ENCODE data around the gene SVIL. TPM values are rescaled to one million over a fixed set of nuclear protein-coding genes. Genes with fewer than 3 reads are reported as not detected.

SVIL gene
- total RNA-seq, 4 donors from 2014 or later, result 30.3 to 84.3 (median 62.5) TPM

DNA sequence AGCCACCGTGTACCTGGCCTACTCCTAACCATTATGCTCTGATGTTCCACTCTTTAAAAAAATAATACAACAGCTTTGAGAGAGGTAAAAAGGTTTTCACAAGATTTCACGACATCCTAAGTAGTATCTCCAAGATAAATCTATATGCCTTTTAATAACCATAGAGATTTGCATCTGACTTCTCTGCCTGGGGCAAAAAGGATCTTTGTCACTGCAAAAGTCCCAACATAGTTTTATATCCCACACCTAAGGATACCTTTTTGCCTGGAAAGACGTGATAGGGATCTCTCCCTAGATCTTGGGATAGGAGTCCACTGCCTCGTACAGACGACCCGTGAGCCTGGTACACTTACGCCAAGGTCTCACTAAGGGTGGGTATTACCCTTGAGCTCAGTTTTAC is 31.4 kb upstream of the SVIL start:
- Histone ChIP-seq H3K9me3 (no peaks in the 10 kb centered on the region), H3K4me1 (no peaks in the 10 kb centered on the region), H3K4me3 (no peak overlapping the region), H3K36me3 (no peaks in the 10 kb centered on the region), H3K27ac (no peak overlapping the region), H3K27me3 (no peaks in the 10 kb centered on the region)
- no peak for TF ChIP-seq POLR2A (IDR thresholded peaks at IDR 0.05)
- TF ChIP-seq, protein P1, sequence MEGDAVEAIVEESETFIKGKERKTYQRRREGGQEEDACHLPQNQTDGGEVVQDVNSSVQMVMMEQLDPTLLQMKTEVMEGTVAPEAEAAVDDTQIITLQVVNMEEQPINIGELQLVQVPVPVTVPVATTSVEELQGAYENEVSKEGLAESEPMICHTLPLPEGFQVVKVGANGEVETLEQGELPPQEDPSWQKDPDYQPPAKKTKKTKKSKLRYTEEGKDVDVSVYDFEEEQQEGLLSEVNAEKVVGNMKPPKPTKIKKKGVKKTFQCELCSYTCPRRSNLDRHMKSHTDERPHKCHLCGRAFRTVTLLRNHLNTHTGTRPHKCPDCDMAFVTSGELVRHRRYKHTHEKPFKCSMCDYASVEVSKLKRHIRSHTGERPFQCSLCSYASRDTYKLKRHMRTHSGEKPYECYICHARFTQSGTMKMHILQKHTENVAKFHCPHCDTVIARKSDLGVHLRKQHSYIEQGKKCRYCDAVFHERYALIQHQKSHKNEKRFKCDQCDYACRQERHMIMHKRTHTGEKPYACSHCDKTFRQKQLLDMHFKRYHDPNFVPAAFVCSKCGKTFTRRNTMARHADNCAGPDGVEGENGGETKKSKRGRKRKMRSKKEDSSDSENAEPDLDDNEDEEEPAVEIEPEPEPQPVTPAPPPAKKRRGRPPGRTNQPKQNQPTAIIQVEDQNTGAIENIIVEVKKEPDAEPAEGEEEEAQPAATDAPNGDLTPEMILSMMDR (IDR thresholded peaks at IDR 0.05), result no peak
- DNase-seq, result no peak

DNA sequence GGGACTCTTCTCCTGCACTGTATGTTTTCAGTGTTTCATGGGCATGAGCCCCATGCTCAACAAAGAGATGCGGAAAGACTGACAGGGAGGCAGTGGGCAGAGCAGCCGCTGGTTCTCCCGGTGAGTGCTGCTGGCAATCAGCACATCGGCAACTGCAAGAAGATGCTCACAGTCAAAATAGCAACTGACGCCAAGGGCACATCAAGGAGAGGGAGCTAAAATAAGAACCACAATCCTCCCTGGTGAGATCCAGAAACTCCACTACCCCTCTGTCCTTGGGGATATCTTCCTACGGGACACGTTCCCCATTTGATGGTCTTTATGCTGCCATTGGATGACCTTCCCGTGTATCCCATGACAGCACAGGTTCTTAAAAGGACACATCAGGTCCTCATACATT is 28.9 kb upstream of the SVIL start:
- no peak for DNase-seq
- H3K36me3 ChIP-seq, result no peaks in the 10 kb centered on the region
- H3K9me3 ChIP-seq, result no peaks in the 10 kb centered on the region
- no peak overlapping the region for H3K4me3 ChIP-seq
- no peak overlapping the region for H3K27ac ChIP-seq
- TF ChIP-seq POLR2A (IDR thresholded peaks at IDR 0.05), result no peak
- TF ChIP-seq, protein P1 (IDR thresholded peaks at IDR 0.05), result no peak
- H3K4me1 ChIP-seq, result peaks cover 0 to 15% (median 2%) of the 10 kb centered on the region in 4 donors
- no peaks in the 10 kb centered on the region for H3K27me3 ChIP-seq

DNA sequence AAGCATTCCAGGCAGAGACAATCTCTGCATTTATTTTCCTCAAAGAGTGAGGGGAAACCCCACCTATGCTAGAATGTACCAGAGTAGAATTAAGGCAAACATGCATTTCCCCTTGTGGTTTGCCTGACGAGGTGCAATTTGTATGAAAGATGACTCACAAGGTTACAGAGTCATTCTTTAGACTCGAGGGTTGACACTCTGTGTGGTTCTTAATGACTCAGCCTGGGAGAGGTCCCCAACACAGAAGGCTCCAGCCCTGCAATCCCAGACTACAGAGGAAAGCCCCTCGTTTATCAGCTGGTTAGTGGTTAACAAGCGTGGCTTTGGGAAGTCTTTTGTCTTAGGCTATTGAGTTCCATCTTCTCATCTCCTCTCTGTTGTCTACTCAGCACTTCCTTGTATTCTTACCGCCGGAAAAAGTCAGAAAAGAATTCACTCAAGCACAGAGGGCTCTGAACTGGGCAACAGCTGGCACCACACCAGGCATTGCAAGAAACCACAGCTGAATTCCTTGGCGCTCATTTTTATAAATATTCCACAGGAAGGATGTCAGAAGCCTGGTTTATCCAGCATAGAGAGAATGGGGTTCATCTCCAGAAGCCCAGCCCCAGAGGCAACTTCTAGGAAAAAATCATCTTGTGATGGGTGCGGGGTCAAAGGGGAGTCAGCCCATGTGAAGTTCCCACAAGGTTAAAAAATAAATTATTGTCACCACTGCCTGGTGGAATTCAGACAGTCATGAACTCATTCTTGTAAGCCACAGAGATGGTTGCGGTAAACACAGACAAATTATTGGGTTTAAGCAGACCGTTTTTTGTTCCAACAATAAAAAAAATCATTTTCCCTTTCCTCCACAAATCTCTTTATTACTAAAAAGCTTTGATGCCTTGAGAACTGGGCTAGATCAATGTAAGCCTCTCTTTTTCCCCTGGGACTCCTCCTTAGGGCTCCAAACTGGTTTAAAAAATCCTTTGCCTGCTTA is 24.5 kb upstream of the SVIL start:
- DNase-seq, result peak in 1 of 3 donors; percentile 73
- H3K36me3 ChIP-seq, result peaks cover 0 to 17% (median 0%) of the 10 kb centered on the region in 3 donors
- peaks cover 0 to 9% (median 0%) of the 10 kb centered on the region in 4 donors for H3K9me3 ChIP-seq
- TF ChIP-seq, protein P1 (IDR thresholded peaks at IDR 0.05), result peak in 3 of 6 experiments; percentile 63 to 72 (median 67)
- TF ChIP-seq POLR2A (IDR thresholded peaks at IDR 0.05), result no peak
- peaks cover 0 to 20% (median 2%) of the 10 kb centered on the region in 4 donors for H3K4me1 ChIP-seq
- H3K4me3 ChIP-seq, result no peak overlapping the region
- H3K27ac ChIP-seq, result peak overlapping the region; percentile 11 to 57 (median 41)
- H3K27me3 ChIP-seq, result no peaks in the 10 kb centered on the region

DNA sequence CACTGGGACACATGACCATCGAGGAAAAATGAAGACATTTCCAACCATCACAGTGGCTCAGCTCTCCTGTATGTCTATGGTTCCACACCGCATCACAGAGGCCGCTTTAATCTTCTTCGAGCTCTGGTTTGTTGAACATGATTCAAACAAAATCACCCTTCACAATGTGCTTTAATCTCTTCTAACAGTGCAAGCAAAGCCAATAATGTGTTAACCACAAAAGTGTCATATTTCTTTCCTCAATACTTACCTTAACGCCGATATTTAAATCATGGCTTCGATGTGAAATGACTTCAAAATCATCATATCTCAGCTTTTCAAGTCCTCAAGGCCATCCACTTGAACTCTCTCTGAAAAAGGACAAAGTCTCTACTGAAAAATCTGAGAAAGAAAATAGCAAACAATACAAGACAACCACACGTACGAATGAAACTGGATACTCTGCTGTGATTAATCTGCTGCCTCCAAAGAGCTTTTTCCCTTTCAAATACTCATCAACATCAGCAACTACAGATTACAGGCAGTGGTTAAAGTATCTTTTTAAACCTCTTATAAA is 23.0 kb upstream of the SVIL start:
- TF ChIP-seq, protein P1 (IDR thresholded peaks at IDR 0.05), result no peak
- no peak for TF ChIP-seq POLR2A (IDR thresholded peaks at IDR 0.05)
- Histone ChIP-seq H3K27me3 (no peaks in the 10 kb centered on the region), H3K27ac (no peak overlapping the region), H3K4me1 (peaks cover 0 to 20% (median 2%) of the 10 kb centered on the region in 4 donors), H3K9me3 (peaks cover 0 to 9% (median 0%) of the 10 kb centered on the region in 4 donors), H3K36me3 (peaks cover 0 to 17% (median 0%) of the 10 kb centered on the region in 3 donors), H3K4me3 (no peak overlapping the region)
- DNase-seq, result no peak

DNA sequence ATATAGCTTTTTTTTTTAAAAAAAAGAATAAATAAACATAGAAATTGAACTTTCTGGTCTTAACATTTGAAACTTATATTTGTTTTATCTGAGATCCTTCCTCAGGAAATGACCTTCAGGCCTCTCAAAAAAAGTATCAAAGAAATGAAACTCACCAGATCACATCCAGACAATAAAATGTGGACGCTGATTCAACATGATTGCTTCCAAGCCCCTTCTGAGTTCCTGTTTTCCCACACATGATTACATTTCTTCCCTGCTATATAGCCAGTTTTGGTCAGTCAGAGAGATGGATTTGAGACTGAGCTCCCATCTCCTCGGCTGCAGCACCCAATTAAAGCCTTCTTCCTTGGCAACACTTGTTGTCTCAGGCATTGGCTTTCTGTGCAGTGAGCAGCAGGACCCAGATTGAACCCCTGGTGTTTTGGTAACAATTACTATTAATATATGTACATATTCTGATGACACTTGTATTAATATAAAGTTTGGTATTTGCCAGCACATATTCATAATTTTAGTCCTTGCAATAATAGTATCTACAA is 21.8 kb upstream of the SVIL start:
- H3K36me3 ChIP-seq, result peaks cover 0 to 17% (median 0%) of the 10 kb centered on the region in 3 donors
- no peak for DNase-seq
- peaks cover 0 to 9% (median 0%) of the 10 kb centered on the region in 4 donors for H3K9me3 ChIP-seq
- H3K27ac ChIP-seq, result no peak overlapping the region
- no peak for TF ChIP-seq POLR2A (IDR thresholded peaks at IDR 0.05)
- TF ChIP-seq, protein P1 (IDR thresholded peaks at IDR 0.05), result no peak
- no peaks in the 10 kb centered on the region for H3K27me3 ChIP-seq
- H3K4me3 ChIP-seq, result no peak overlapping the region
- peaks cover 0 to 20% (median 2%) of the 10 kb centered on the region in 4 donors for H3K4me1 ChIP-seq

Data from Peyer's patch (tissue), 4 donors.